HG02943 (cell line): ENCODE data around the gene PRKCE.

Experiments
- ATAC-seq: cut with Tn5 transposase; IDR thresholded peaks from one replicate; pipeline ENCODE4 v1.9.1; 2021; ENCODE audit warnings: mild to moderate bottlenecking, low read depth, moderate library complexity; ENCODE audit not compliant: unreplicated experiment

The PRKCE gene

GRCh38 chr2:46018773-46019591 lies 367.5 kb downstream of the PRKCE start:
- no peak for ATAC-seq

GRCh38 chr2:46020416-46020815 lies 368.9 kb downstream of the PRKCE start:
- no peak for ATAC-seq

DNA sequence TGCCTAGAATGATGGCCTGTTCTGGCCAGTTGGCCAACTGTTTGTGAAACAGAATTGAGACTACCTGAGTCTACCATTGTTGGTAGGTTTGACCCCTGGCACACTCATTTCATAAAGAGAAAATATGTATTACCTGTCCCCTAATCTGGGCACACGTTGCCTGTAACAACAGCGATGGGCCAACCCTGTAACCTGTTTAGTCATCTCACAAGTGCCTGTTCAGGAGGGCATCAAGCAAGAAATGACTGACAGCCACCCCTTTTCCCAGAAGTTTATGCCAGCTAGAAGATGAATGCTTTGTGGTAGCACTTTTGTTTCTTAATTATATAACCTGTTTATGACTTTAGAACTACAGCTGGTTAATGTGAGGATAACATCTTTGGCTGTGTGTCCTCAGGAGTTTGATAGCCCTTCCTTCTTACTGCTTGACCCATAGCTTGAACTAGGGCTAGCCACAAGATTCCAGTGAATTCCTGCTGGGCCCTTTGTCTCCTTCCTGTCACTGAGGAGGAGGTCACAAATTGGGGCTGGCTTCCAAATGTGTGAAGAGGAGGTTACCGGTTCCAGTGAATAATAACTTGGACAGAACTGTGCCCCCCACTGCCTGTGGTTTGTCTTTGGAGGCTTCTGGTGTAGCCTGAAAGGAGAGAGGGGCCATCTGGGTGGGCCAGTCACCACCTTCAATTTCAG lies 371.8 kb downstream of the PRKCE start:
- ATAC-seq, result no peak

GRCh38 chr2:46024146-46024779 lies 372.8 kb downstream of the PRKCE start:
- ATAC-seq, result no peak

DNA sequence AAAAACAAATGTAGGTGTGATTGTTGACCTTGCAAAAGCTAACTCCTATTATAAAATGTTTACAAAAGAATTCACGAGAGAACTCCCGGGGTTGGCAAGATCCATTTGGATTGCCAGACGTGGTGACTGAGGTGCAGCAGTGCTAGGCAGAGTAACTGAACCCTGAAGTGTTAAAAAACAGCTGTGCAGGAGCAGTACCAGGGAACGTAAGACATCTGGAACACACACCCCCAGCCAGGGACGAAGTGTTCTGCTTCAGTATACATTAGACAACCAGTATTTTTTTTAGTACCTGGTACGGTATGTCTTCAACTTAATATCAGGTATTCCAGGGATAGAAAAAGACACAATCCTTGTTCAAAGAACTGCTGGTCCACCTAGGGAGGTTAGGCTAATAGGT lies 373.6 kb downstream of the PRKCE start:
- no peak for ATAC-seq

GRCh38 chr2:46025676-46026075 lies 374.2 kb downstream of the PRKCE start:
- no peak for ATAC-seq

DNA sequence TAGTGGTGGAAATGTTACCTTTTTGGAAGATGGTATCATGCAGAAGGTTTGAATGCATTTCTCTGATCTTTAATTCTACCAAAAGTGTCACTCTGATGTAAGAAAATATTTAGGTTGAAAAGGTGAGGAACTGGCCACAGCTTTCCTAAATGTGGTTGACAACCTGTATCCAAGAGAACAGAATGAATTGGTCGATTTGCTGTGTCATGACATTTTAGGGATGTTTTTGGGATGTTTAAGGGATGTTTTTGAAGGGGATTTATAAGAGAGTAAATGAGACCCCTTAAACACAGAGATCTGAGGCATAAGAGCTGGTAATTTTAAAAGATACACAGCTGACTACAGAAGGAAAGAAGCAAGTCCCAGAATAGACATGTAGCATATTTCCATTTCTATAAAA lies 375.0 kb downstream of the PRKCE start:
- no peak for ATAC-seq

- ATAC-seq, result no peak
These were observed 377.9 kb downstream of the PRKCE start for GRCh38 chr2:46029332-46029811.

DNA sequence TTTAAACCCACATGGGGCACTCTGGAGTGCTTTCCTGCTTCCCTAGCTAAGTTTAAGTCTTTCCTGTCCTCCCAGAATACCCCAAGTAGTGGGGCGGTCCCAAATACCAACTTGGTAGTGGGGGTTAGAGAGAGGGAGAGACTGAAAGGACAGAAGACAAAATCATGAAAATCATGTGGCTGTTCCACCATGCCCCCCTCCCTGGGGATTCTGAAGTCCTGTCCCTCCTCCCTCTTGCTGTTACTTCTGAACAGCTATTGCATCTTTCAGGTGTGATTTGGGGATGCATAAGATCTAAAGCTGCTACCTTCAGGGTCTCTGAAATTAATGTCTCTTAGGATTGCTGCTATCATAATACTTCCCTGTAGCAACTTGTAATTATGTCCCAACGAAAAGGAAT lies 378.9 kb downstream of the PRKCE start:
- no peak for ATAC-seq

DNA sequence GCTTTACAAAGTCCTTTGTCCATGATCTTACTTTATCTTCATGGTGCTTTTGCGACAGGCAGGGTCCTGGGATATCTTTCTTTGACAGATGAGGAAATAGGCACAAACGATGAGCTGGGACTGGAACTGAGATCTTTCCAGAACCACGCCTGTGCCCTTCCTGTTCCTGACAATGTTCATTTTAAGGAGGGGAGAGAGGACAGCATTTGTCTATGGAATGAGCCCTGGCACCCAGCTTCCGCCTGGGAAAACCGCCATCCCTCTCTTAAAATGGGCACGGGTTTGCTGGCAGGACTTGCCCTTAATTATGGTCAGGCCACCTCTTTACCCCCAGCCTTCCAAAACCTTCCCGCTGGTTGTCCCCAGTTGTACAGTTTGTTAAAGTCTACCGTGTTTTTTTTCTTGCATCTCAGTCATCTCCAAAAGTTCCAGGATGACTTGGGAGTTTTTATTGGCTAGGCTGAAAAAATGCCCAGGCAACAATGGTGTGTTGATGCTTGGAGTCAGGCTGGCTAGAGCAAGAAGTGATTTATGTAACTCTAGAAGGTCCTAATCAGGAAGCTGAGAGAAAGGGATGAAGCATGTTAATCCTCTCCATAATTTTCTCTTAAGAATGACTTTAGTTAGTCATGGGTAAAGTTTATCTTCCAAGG lies 380.8 kb downstream of the PRKCE start:
- no peak for ATAC-seq

DNA sequence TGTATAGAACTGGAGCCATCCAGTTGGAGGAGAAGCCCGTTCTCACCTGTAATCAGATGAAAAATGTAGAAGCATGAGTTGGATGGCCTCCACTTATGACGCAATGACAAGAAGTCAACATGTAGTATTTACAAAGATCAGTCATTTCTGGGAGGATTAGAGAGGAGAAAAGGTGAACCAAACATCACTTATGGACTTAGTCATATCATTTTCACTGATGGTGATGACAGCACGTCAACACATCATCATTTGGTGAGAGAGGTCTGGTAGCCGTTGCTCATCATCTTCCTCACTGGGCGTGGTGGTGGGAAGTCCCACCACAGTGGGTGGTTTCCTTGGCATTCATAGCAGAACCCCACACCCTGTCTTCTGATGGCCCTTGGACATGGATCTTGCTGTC lies 381.5 kb downstream of the PRKCE start:
- no peak for ATAC-seq

- no peak for ATAC-seq
These were observed 383.1 kb downstream of the PRKCE start for GRCh38 chr2:46034535-46034934.

GRCh38 chr2:46036929-46037328 lies 385.5 kb downstream of the PRKCE start:
- no peak for ATAC-seq

GRCh38 chr2:46039543-46040303 lies 388.2 kb downstream of the PRKCE start:
- no peak for ATAC-seq

DNA sequence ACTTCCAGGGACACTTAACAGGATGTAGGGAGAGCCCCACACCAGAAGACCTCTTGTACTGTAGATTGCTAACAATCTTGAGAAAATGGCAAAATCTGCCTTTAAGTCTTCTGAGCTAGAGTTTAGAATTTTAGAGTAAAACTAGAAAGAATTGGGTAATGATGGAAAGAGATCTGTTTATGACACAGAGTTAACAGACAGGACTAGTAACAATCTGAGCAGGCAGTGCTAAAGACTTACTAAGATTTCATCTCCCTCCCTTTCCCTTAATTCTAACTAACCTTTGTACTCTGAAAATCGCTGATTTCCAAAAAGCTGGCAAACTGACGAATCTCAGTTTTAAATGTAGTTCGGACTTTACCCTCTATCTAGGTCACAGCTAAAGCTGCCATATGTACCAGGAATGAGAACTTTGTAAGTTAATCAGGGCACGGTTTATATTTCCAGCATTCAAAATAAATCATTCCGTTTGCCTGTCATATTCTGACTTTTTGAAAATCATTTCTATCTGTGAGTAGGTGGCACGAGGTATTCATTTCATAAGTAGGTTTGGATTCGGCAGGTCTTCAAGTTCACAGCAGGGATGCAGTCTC lies 389.2 kb downstream of the PRKCE start:
- ATAC-seq, result no peak

DNA sequence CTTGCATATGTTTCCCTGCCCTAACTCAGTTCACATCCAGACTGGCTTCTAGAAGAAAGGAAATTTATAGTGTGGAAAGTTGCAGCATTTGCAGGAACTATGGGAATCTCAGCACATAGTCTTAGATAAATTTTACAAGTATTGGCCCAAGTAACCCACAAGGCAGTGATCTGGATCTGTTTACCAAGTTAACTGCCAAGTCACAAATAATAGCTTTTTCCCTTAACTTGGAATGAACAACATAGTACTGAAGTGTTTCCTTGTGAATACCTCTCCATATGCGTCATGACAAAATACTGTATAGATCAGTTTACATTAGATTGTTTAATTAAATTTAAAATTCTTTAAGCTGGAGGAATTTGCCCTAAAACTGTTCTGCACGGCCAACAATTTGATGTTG lies 390.0 kb downstream of the PRKCE start:
- no peak for ATAC-seq

DNA sequence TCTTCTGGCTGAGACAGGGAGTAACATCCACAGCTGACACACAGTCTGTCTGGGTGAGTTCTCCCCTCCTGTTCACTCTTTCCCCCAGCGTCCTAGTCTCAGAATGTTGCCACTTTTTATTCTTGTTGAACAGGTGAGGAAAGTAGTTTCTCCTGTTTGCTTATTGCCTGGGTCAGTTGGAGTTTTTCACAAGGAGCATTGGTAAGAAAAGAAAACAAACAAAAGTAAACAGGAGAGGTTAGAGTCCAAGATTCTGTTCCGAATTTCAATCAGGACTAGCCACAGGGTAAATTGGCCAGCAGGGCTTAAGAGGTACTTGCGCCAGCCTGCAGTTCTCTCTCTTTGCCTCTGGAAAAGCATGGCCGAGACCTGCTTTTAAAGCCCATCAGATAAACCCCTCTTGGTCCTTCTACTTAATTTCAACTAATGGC lies 390.7 kb downstream of the PRKCE start:
- ATAC-seq, result no peak

GRCh38 chr2:46042711-46043110 lies 391.2 kb downstream of the PRKCE start:
- no peak for ATAC-seq

DNA sequence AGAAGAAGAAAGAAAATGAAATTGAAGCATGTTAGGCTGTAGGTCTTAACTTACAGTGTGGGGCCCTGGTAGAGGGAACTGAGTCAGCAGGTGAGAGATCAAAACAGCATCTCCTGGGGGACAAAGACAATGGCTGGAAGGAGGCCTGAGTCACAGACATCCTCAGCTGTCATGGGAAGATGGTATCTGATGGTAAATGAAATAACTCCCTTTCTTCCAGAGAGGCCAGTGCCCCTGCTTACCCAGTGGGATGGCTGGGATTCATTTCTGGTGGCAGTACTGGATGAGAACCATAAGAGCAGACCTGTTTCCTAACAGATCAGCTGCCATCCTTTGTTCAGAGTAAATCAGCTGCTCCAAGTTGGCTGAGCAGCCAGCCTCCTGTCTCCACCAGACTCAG lies 394.4 kb downstream of the PRKCE start:
- ATAC-seq, result no peak

- ATAC-seq, result no peak
These were observed 395.8 kb downstream of the PRKCE start for GRCh38 chr2:46047290-46047689.
